Measurements from ENCODE around the gene PACS2. TPM values are rescaled to one million over a fixed set of nuclear protein-coding genes. Genes with fewer than 3 reads are reported as not detected.
"Not testable (repeated sequence)": the region's sequence is repeated elsewhere in the genome, so short reads cannot be mapped to it uniquely, and the experiment has no call there.

PACS2 gene
- total and polyA plus RNA-seq, 5 donors from 2014 or later = 0.72 to 64.0 (median 2.1) TPM

GRCh38 chr14:105274637-105275036 is 39.9 kb upstream of the PACS2 start:
- Mint-ChIP-seq H3K4me3 (no peak overlapping the region), H3K4me1 (peaks cover 5 to 16% (median 5%) of the 10 kb centered on the region in 4 donors), H3K27ac (no peak overlapping the region), H3K36me3 (peaks cover 5% of the 10 kb centered on the region), H3K27me3 (no peaks in the 10 kb centered on the region), H3K9me3 (no peaks in the 10 kb centered on the region)
- Histone ChIP-seq H3K4me3 (ENCODE audit: low read depth, low read length) (no peak overlapping the region), H3K27ac (ENCODE audit: insufficient read depth, low read length, poor library complexity, severe bottlenecking) (no peak overlapping the region), H3K9me3 (ENCODE audit: control insufficient read depth in 2 of 2, low read length in 2 of 2) (no peaks in the 10 kb centered on the region), H3K36me3 (ENCODE audit: control insufficient read depth, insufficient read depth, low read length) (no peaks in the 10 kb centered on the region), H3K4me1 (ENCODE audit: control insufficient read depth, insufficient read depth, low read length, poor library complexity, severe bottlenecking) (no peaks in the 10 kb centered on the region), H3K27me3 (ENCODE audit: control insufficient read depth, insufficient read depth, low read length) (no peaks in the 10 kb centered on the region)
- DNase-seq (no peak), ATAC-seq (ENCODE audit: low read depth in 2 of 2) (no peak)

GRCh38 chr14:105275267-105275946 is 39.1 kb upstream of the PACS2 start:
- Histone ChIP-seq H3K27me3 (ENCODE audit: control insufficient read depth, insufficient read depth, low read length) (no peaks in the 10 kb centered on the region), H3K9me3 (ENCODE audit: control insufficient read depth in 2 of 2, low read length in 2 of 2) (no peaks in the 10 kb centered on the region), H3K4me3 (ENCODE audit: low read depth, low read length) (no peak overlapping the region), H3K36me3 (ENCODE audit: control insufficient read depth, insufficient read depth, low read length) (no peaks in the 10 kb centered on the region), H3K4me1 (ENCODE audit: control insufficient read depth, insufficient read depth, low read length, poor library complexity, severe bottlenecking) (no peaks in the 10 kb centered on the region), H3K27ac (ENCODE audit: insufficient read depth, low read length, poor library complexity, severe bottlenecking) (no peak overlapping the region)
- ATAC-seq (ENCODE audit: low read depth in 2 of 2) (no peak), DNase-seq (no peak)
- no peaks in the 10 kb centered on the region for H3K9me3 Mint-ChIP-seq
- H3K27ac Mint-ChIP-seq = no peak overlapping the region
- H3K27me3 Mint-ChIP-seq = no peaks in the 10 kb centered on the region
- peaks cover 5 to 16% (median 5%) of the 10 kb centered on the region in 4 donors for H3K4me1 Mint-ChIP-seq
- H3K36me3 Mint-ChIP-seq = peaks cover 5% of the 10 kb centered on the region
- H3K4me3 Mint-ChIP-seq = no peak overlapping the region

GRCh38 chr14:105277448-105277847 is 37.1 kb upstream of the PACS2 start:
- not testable (repeated sequence) for H3K4me1 ChIP-seq (ENCODE audit: control insufficient read depth, insufficient read depth, low read length, poor library complexity, severe bottlenecking); H3K27me3 Mint-ChIP-seq; H3K36me3 ChIP-seq (ENCODE audit: control insufficient read depth, insufficient read depth, low read length); H3K9me3 ChIP-seq (ENCODE audit: control insufficient read depth in 2 of 2, low read length in 2 of 2); H3K4me3 ChIP-seq (ENCODE audit: low read depth, low read length); DNase-seq; H3K9me3 Mint-ChIP-seq; H3K27ac ChIP-seq (ENCODE audit: insufficient read depth, low read length, poor library complexity, severe bottlenecking); H3K4me3 Mint-ChIP-seq; ATAC-seq (ENCODE audit: low read depth in 2 of 2); H3K36me3 Mint-ChIP-seq; H3K27ac Mint-ChIP-seq; H3K27me3 ChIP-seq (ENCODE audit: control insufficient read depth, insufficient read depth, low read length)
- peaks cover 9 to 18% (median 13%) of the 10 kb centered on the region in 4 donors for H3K4me1 Mint-ChIP-seq

- peaks cover 3% of the 10 kb centered on the region for H3K4me1 ChIP-seq (ENCODE audit: control insufficient read depth, insufficient read depth, low read length, poor library complexity, severe bottlenecking)
- H3K27ac Mint-ChIP-seq = no peak overlapping the region
- H3K4me1 Mint-ChIP-seq = peaks cover 9 to 27% (median 16%) of the 10 kb centered on the region in 4 donors
- H3K4me3 ChIP-seq (ENCODE audit: low read depth, low read length) = no peak overlapping the region
- H3K36me3 Mint-ChIP-seq = peaks cover 7% of the 10 kb centered on the region
- DNase-seq (no peak), ATAC-seq (ENCODE audit: low read depth in 2 of 2) (no peak)
- H3K27me3 Mint-ChIP-seq = no peaks in the 10 kb centered on the region
- no peak overlapping the region for H3K4me3 Mint-ChIP-seq
- no peak overlapping the region for H3K27ac ChIP-seq (ENCODE audit: insufficient read depth, low read length, poor library complexity, severe bottlenecking)
- no peaks in the 10 kb centered on the region for H3K27me3 ChIP-seq (ENCODE audit: control insufficient read depth, insufficient read depth, low read length)
- H3K9me3 Mint-ChIP-seq = no peaks in the 10 kb centered on the region
- H3K9me3 ChIP-seq (ENCODE audit: control insufficient read depth in 2 of 2, low read length in 2 of 2) = no peaks in the 10 kb centered on the region
- H3K36me3 ChIP-seq (ENCODE audit: control insufficient read depth, insufficient read depth, low read length) = peaks cover 1% of the 10 kb centered on the region
Measured at GRCh38 chr14:105279642-105280361, 34.7 kb upstream of the PACS2 start.

GRCh38 chr14:105280525-105280924 is 34.0 kb upstream of the PACS2 start:
- no peaks in the 10 kb centered on the region for H3K9me3 Mint-ChIP-seq
- peaks cover 5% of the 10 kb centered on the region for H3K36me3 ChIP-seq (ENCODE audit: control insufficient read depth, insufficient read depth, low read length)
- H3K27ac Mint-ChIP-seq = no peak overlapping the region
- no peaks in the 10 kb centered on the region for H3K27me3 Mint-ChIP-seq
- peaks cover 13% of the 10 kb centered on the region for H3K36me3 Mint-ChIP-seq
- H3K4me3 Mint-ChIP-seq = no peak overlapping the region
- no peaks in the 10 kb centered on the region for H3K27me3 ChIP-seq (ENCODE audit: control insufficient read depth, insufficient read depth, low read length)
- H3K4me1 ChIP-seq (ENCODE audit: control insufficient read depth, insufficient read depth, low read length, poor library complexity, severe bottlenecking) = peaks cover 3% of the 10 kb centered on the region
- no peak for DNase-seq
- no peak overlapping the region for H3K4me3 ChIP-seq (ENCODE audit: low read depth, low read length)
- peaks cover 9 to 29% (median 17%) of the 10 kb centered on the region in 4 donors for H3K4me1 Mint-ChIP-seq
- no peaks in the 10 kb centered on the region for H3K9me3 ChIP-seq (ENCODE audit: control insufficient read depth in 2 of 2, low read length in 2 of 2)
- ATAC-seq (ENCODE audit: low read depth in 2 of 2) = no peak
- no peak overlapping the region for H3K27ac ChIP-seq (ENCODE audit: insufficient read depth, low read length, poor library complexity, severe bottlenecking)

- Mint-ChIP-seq H3K4me3 (peak overlapping the region in 1 of 4 donors; percentile 4), H3K36me3 (peaks cover 17% of the 10 kb centered on the region), H3K9me3 (no peaks in the 10 kb centered on the region), H3K4me1 (peaks cover 9 to 29% (median 17%) of the 10 kb centered on the region in 4 donors), H3K27me3 (no peaks in the 10 kb centered on the region), H3K27ac (peak overlapping the region; percentile 45 to 68 (median 68))
- ATAC-seq (ENCODE audit: low read depth in 2 of 2) (no peak), DNase-seq (peak in 2 of 3 donors; percentile 25 to 58)
- H3K4me3 ChIP-seq (ENCODE audit: low read depth, low read length) = no peak overlapping the region
- no peaks in the 10 kb centered on the region for H3K9me3 ChIP-seq (ENCODE audit: control insufficient read depth in 2 of 2, low read length in 2 of 2)
- H3K36me3 ChIP-seq (ENCODE audit: control insufficient read depth, insufficient read depth, low read length) = peaks cover 5% of the 10 kb centered on the region
- H3K27ac ChIP-seq (ENCODE audit: insufficient read depth, low read length, poor library complexity, severe bottlenecking) = no peak overlapping the region
- no peaks in the 10 kb centered on the region for H3K27me3 ChIP-seq (ENCODE audit: control insufficient read depth, insufficient read depth, low read length)
- H3K4me1 ChIP-seq (ENCODE audit: control insufficient read depth, insufficient read depth, low read length, poor library complexity, severe bottlenecking) = peaks cover 3% of the 10 kb centered on the region
Measured at GRCh38 chr14:105281371-105282097, 33.0 kb upstream of the PACS2 start.

- Mint-ChIP-seq H3K9me3 (no peaks in the 10 kb centered on the region), H3K27me3 (no peaks in the 10 kb centered on the region), H3K4me3 (peak overlapping the region in 2 of 4 donors; percentile 4 to 51), H3K27ac (peak overlapping the region; percentile 45 to 68 (median 68)), H3K36me3 (peaks cover 17% of the 10 kb centered on the region), H3K4me1 (peaks cover 9 to 30% (median 17%) of the 10 kb centered on the region in 4 donors)
- Histone ChIP-seq H3K4me1 (ENCODE audit: control insufficient read depth, insufficient read depth, low read length, poor library complexity, severe bottlenecking) (peaks cover 3% of the 10 kb centered on the region), H3K27me3 (ENCODE audit: control insufficient read depth, insufficient read depth, low read length) (no peaks in the 10 kb centered on the region), H3K4me3 (ENCODE audit: low read depth, low read length) (no peak overlapping the region), H3K9me3 (ENCODE audit: control insufficient read depth in 2 of 2, low read length in 2 of 2) (no peaks in the 10 kb centered on the region), H3K36me3 (ENCODE audit: control insufficient read depth, insufficient read depth, low read length) (peaks cover 5% of the 10 kb centered on the region), H3K27ac (ENCODE audit: insufficient read depth, low read length, poor library complexity, severe bottlenecking) (no peak overlapping the region)
- ATAC-seq (ENCODE audit: low read depth in 2 of 2) (no peak), DNase-seq (no peak)
Measured at GRCh38 chr14:105282098-105282725, 32.3 kb upstream of the PACS2 start.

Data from CD4-positive, CD25-positive, alpha-beta regulatory T cell (primary cell).